NCI-H748 (cell line): ENCODE data around the gene DISC1.
"Not testable (repeated sequence)": the region's sequence is repeated elsewhere in the genome, so short reads cannot be mapped to it uniquely, and the experiment has no call there.

Experiments used
- DNase-seq: peaks from one replicate; lab custom pipeline; 2025; ENCODE audit not compliant: unreplicated experiment; lab: John Stamatoyannopoulos, UW

DISC1 gene

DNA sequence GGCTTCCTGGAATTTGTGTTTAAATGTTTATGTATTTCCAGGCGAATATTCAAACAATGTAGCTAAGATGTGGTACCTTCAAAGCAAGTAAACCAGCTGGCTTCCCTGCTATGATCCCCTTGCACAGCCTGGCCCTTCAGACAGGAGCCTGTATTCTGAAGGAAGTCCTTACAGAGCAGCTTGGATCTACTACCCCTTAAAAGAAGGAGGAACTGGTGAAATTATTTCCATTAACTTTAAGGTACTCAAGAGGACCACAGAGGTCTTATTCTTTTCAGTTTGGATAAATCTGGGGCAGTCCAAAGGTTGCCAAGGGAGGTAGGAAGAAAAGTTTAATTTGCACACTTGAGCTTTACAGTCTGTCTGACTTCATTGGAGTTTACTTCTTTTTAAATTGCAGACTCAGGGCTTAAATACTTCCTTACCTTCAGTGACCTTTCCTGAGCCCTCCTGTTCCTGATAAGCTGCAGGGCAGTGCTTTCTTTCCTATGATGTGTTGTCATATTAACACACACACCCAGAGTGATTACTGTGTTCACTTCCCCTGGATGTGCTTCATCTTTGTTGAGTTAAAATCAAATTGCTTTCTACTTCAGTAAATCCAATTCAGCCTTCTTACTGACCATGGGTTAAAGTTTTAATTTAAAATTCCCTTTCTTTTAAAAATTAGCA, 40.5 kb downstream of the DISC1 start:
- no peak for DNase-seq

GRCh38 chr1:231667896-231668506, 41.4 kb downstream of the DISC1 start:
- DNase-seq: no peak

GRCh38 chr1:231668826-231669225, 42.2 kb downstream of the DISC1 start:
- no peak for DNase-seq

DNA sequence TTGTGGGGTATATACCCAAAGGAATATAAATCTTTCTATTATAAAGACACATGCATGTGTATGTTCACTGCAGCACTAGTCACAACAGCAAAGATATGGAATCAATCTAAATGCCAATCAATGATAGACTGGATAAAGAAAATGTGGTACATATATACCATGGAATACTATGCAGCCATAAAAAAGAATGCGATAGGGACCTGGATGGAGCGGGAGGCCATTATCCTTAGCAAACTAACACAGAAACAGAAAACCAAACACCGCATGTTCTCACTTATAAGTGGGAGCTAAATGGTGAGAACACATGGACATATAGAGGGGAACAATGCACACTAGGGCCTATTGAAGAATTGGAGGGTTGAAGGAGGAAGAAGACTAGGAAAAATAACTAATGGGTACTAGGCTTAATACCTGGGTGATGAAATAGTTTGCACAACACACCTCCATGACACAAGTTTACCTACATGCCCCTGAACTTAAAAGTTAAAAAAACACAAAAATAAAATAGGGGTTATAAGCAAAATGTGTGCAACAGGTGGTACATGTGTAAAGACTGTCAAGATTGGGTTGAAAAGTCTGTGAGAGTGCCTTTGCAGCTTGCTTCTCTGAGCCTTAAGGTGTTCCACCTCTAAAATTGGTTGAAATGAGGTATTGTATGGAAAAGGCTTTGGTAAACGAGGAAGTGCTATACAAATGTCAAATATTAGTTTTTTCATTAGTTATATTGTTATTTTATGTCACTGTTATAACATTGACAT, 43.5 kb downstream of the DISC1 start:
- not testable (repeated sequence) for DNase-seq

GRCh38 chr1:231670755-231671154, 44.2 kb downstream of the DISC1 start:
- DNase-seq: no peak

DNA sequence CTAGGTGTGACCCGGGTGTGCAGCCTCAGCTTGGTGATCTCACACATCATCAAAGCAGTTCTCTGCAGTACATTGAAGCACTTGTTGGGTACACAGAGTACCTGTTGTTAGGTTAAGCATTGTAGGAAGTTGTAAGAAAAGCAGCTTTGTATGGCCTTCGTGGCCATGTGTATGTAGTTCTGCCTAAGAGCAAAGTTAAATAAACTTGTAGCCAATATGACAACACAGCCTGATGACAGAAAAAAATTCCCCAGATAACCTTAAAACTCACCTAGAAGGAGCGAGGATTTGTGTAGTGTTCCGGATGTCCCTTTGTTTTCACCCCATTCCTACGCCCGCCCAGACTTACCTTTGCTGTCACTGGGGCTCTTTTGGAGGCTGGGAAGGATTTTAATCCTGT, 48.0 kb downstream of the DISC1 start:
- no peak for DNase-seq

GRCh38 chr1:231676487-231676886, 49.9 kb downstream of the DISC1 start:
- no peak for DNase-seq

DNA sequence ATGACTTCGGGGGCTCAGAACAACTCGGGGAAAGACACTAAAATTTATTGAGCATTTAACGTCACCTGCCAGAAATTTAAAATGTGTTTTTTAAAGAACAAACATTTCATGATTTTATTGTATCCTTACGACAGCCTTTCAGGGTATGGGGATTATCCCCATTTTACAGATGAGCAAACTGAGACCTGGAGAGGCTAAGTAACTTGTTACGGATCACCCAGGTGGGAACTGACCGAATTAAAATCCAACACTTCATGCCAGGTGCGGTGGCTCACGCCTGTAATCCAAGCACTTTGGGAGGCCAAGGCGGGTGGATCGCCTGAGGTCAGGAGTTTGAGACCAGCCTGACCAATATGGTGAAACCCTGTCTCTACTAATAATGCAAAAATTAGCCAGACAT, 50.9 kb downstream of the DISC1 start:
- no peak for DNase-seq

- DNase-seq: no peak
These were observed 51.4 kb downstream of the DISC1 start for GRCh38 chr1:231678011-231678432.

GRCh38 chr1:231679109-231679508, 52.5 kb downstream of the DISC1 start:
- DNase-seq: no peak

GRCh38 chr1:231681006-231681405, 54.4 kb downstream of the DISC1 start:
- DNase-seq: no peak

DNA sequence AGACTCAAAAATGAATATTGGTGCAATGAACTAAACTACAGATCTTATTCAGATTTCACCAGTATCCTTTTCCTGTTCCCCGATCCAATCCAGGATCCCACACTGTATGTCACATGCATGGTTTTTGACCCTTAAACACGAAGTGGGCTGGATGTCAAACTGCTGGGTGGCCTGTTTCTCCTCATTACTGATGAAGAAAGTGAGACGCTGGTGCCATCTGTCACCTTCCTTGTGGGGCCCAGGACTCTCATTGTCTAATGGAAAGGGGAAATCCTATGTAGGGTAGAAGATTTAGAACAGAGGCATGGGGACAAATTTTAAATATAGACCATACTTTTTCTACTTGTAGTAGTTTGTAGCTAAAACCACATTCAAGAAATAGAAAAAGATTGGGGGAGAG, 56.2 kb downstream of the DISC1 start:
- no peak for DNase-seq

DNA sequence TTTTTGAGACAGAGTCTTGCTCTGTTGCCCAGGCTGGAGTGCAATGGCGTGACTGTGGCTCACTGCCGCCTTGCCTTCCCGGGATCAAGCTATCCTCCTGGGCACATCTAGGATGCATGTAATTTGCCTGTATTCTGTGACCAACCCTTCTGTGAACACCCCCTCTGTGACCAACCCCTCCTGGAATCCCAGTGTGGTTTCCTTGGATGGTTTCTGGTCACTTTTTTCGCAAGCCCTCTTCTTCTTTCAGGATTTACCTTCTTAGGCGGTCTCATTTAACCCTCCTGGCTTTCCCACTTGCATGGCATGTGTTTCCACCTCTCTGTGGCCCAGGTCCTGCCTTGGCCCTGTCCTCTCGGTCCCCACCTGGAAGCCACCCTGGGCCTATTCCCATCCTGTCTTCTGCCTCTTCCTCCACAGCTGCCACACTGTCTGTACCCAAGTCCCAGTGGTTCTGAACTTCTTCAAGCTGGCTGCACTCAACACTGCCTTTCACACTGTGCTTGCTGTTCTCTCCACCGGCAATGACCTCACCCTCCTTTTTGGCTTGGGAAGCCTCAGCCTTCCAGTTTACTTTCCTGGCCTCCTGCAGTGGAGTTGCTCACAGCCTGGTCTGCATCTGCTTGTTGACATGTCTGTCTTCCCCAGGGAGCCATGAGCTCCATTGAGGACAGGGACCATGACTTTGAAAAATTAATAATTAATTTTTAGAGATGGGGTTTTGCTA, 57.0 kb downstream of the DISC1 start:
- peak; percentile 94 for DNase-seq

- peak; percentile 96 for DNase-seq
These were observed 58.0 kb downstream of the DISC1 start for GRCh38 chr1:231684356-231685244.

DNA sequence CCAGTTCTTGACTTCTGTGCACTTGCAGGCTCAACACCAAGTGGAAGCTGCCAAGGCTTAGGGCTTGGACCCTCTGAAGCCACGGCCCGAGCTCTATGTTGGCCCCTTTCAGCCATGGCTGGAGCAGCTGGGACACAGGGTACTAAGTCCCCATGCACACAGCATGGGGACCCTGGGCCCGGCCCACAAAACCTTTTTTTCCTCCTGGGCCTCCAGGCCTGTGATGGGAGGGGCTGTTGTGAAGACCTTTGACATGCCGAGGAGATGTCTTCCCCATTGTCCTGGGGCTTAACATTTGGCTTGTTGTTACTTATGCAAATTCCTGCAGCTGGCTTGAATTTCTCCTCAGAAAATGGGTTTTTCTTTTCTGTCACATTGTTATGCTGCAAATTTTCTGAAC, 59.8 kb downstream of the DISC1 start:
- DNase-seq: no peak

DNA sequence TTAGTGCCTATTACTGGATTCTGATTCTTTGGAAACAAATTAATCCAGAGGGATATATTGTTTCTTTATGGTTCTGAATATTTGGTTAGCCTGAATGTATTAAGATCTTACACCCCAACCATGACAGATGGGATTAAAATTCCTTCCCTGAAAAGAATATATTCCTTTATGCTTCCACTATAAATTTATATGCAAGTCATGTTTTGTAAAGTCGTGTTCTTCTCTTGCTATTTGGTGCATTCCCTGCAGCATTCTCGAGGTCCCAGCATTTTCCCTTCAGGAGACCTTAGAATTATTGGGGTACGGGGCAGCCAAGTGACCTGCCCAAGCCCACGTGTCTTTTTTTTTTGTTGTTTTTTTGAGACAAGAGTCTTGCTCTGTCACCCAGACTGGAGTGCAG, 62.4 kb downstream of the DISC1 start:
- no peak for DNase-seq

GRCh38 chr1:231690059-231690458, 63.5 kb downstream of the DISC1 start:
- no peak for DNase-seq

GRCh38 chr1:231691618-231692259, 65.1 kb downstream of the DISC1 start:
- no peak for DNase-seq

GRCh38 chr1:231693361-231694074, 66.9 kb downstream of the DISC1 start:
- DNase-seq: no peak

- DNase-seq: no peak
These were observed 67.5 kb downstream of the DISC1 start for GRCh38 chr1:231694075-231694431.
